ENCODE measurements around the gene DNAJB5. TPM values are rescaled to one million over a fixed set of nuclear protein-coding genes. Genes with fewer than 3 reads are reported as not detected.

The DNAJB5 gene
- total and polyA plus RNA-seq, 9 of the 15 experiments (the other 6 are each of a cell fraction or from before 2014, with no cell fraction given), result 0.15 to 7.4 (median 3.7) TPM

DNA sequence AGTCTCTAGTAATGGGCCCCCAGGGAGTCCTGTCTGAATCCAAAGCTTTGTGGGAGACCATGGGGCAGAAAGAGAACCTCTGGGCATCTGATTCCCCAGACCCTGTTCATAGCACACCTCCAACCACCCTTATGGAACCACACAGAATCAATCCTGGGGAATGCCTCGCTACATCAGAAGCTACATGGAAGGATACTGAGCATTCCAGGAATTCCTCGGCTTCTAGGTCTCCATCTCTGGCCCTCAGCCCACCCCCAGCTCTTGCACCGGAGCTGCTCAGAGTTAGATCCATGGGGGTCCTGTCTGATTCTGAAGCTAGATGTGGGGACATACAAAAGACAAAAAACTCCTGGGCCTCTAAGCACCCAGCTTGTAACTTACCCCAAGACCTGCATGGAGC lies 54.5 kb downstream of the DNAJB5 start:
- Histone ChIP-seq H4K20me1 (replicated peaks; ENCODE audit: control insufficient read depth, insufficient read depth, low read length) (no peaks in the 10 kb centered on the region), H3K27me3 (ENCODE audit: control insufficient read depth in 2 of 2, insufficient read depth in 2 of 2, low read length in 2 of 2) (no peaks in the 10 kb centered on the region), H3K4me3 (no peak overlapping the region), H3K4me1 (replicated peaks in 1 of 2; ENCODE audit: control insufficient read depth in 2 of 2, insufficient read depth in 2 of 2, low read length in 2 of 2) (peaks cover 3 to 8% of the 10 kb centered on the region in 2 experiments; a peak in 3 of 5 replicates), H3K9me3 (replicated peaks; ENCODE audit: control insufficient read depth, insufficient read depth, low read depth, low read length) (no peaks in the 10 kb centered on the region), H3K4me2 (ENCODE audit: insufficient read depth, low read length) (no peak overlapping the region), H3K79me2 (ENCODE audit: control insufficient read depth, insufficient read depth, low read length) (no peaks in the 10 kb centered on the region), H2AFZ (ENCODE audit: low read depth, low read length) (no peak overlapping the region), H3K36me3 (ENCODE audit: control insufficient read depth, insufficient read depth, low read length) (0 out of 3 replicates have a peak, but pooled peaks cover 3% of the 10 kb centered on the region), H3K9me1 (ENCODE audit: control insufficient read depth, insufficient read depth, low read length) (no peaks in the 10 kb centered on the region), H3K9ac (ENCODE audit: insufficient read depth in 1 of 2, low read depth in 2 of 2, low read length in 2 of 2) (no peak overlapping the region), H3K27ac (ENCODE audit: extremely low read depth, low read depth, low read length) (no peak overlapping the region)
- DNase-seq (ENCODE audit: extremely low read depth in 1 of 4, low spot score in 3 of 4), result no peak
- 88% methylated on average over 3 of the region's 3 CpGs for WGBS (ENCODE audit: insufficient coverage, low coverage, missing lambda C conversion rate)
- ATAC-seq, result no peak
- POLR2A ChIA-PET, result interaction anchor here (0.6 to 3.1 kb wide), 5 partner anchors 10 to 394 kb away, joined by 3 to 14 read pairs (median 3); no protein-coding TSS in a partner anchor
- intact Hi-C loops (cut with micrococcal nuclease) (no loop called here), in situ Hi-C loops (cut with MboI) (loop anchor here (5.0 kb wide), 1 partner anchor 47 kb away; no protein-coding TSS in a partner anchor)
- BruUV-seq (replicated peaks), result no TSS peak
- no peak for FAIRE-seq
- CTCF ChIA-PET (ENCODE audit: low intra/inter-chr PET ratio), result no interaction called here
- no peak for TF ChIP-seq E2F5 (CRISPR knock-in tag; IDR thresholded peaks at IDR 0.05)
- no peak for TF ChIP-seq ZNF274 (IDR thresholded peaks at IDR 0.05; ENCODE audit: borderline replicate concordance, low read depth, low read length)
- TF ChIP-seq ZNF316 (IDR thresholded peaks at IDR 0.05), result no peak
- TF ChIP-seq SP2 (IDR thresholded peaks at IDR 0.05; ENCODE audit: extremely low read depth, low read depth, low read length, poor library complexity, severe bottlenecking), result no peak
- TF ChIP-seq TCF15 (CRISPR knock-in tag; IDR thresholded peaks at IDR 0.05), result no peak
- no peak for TF ChIP-seq NFIC (IDR thresholded peaks at IDR 0.05)
- no peak for TF ChIP-seq ZBTB17 (CRISPR knock-in tag; IDR thresholded peaks at IDR 0.05)
- no peak for TF ChIP-seq NFYB (IDR thresholded peaks at IDR 0.05; ENCODE audit: extremely low read depth, insufficient read length)
- TF ChIP-seq TAF7 (tag; IDR thresholded peaks at IDR 0.05), result no peak
- TF ChIP-seq SMAD3 (CRISPR knock-in tag; conservative IDR thresholded peaks at IDR 0.05), result no peak
- no peak for TF ChIP-seq RBM39 (optimal IDR thresholded peaks at IDR 0.05; ENCODE audit: low read depth, low read length)
- no peak for TF ChIP-seq MTA3 (IDR thresholded peaks at IDR 0.05; ENCODE audit: borderline replicate concordance)
- TF ChIP-seq, protein P1, sequence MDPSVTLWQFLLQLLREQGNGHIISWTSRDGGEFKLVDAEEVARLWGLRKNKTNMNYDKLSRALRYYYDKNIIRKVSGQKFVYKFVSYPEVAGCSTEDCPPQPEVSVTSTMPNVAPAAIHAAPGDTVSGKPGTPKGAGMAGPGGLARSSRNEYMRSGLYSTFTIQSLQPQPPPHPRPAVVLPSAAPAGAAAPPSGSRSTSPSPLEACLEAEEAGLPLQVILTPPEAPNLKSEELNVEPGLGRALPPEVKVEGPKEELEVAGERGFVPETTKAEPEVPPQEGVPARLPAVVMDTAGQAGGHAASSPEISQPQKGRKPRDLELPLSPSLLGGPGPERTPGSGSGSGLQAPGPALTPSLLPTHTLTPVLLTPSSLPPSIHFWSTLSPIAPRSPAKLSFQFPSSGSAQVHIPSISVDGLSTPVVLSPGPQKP (CRISPR knock-in tag; IDR thresholded peaks at IDR 0.05), result no peak
- TF ChIP-seq POLR2H (tag; IDR thresholded peaks at IDR 0.05; ENCODE audit: low read depth), result no peak
- no peak for TF ChIP-seq RBM14 (IDR thresholded peaks at IDR 0.05; ENCODE audit: borderline replicate concordance, insufficient read depth, low read depth, low read length)
- TF ChIP-seq PPARD (CRISPR knock-in tag; IDR thresholded peaks at IDR 0.05), result no peak
- no peak for TF ChIP-seq MAFK (IDR thresholded peaks at IDR 0.05; ENCODE audit: low read length)
- TF ChIP-seq FOXK2 (conservative IDR thresholded peaks at IDR 0.05 in 1 of 2, IDR thresholded peaks at IDR 0.05 in 1 of 2; ENCODE audit: low read depth in 2 of 2), result no peak
- TF ChIP-seq HMG20B (CRISPR knock-in tag; IDR thresholded peaks at IDR 0.05), result no peak
